ENCODE results near the gene ATL1. TPM values are rescaled to one million over a fixed set of nuclear protein-coding genes. Genes with fewer than 3 reads are reported as not detected.
"Not testable (repeated sequence)": the region's sequence is repeated elsewhere in the genome, so short reads cannot be mapped to it uniquely, and the experiment has no call there.

Gene ATL1
- total RNA-seq, 1 experiment from 2014 or later: 0.96 TPM

GRCh38 chr14:50534416-50534815, 25.5 kb upstream of the ATL1 start:
- no peak for DNase-seq (ENCODE audit: low read depth)

- DNase-seq (ENCODE audit: low read depth): no peak
These were observed 24.9 kb upstream of the ATL1 start for GRCh38 chr14:50534997-50535396.

- DNase-seq (ENCODE audit: low read depth): not testable (repeated sequence)
These were observed 21.9 kb upstream of the ATL1 start for GRCh38 chr14:50538034-50538433.

GRCh38 chr14:50539051-50539450, 20.9 kb upstream of the ATL1 start:
- DNase-seq (ENCODE audit: low read depth): no peak

- DNase-seq (ENCODE audit: low read depth): no peak
These were observed 18.8 kb upstream of the ATL1 start for GRCh38 chr14:50541159-50541567.

GRCh38 chr14:50542941-50543418, 17.0 kb upstream of the ATL1 start:
- peak; percentile 44 for DNase-seq (ENCODE audit: low read depth)

- DNase-seq (ENCODE audit: low read depth): no peak
These were observed 15.0 kb upstream of the ATL1 start for GRCh38 chr14:50544911-50545310.

- no peak for DNase-seq (ENCODE audit: low read depth)
These were observed 14.3 kb upstream of the ATL1 start for GRCh38 chr14:50545618-50546017.

GRCh38 chr14:50550294-50550693, 9.7 kb upstream of the ATL1 start:
- no peak for DNase-seq (ENCODE audit: low read depth)

- DNase-seq (ENCODE audit: low read depth): no peak
These were observed 8.1 kb upstream of the ATL1 start for GRCh38 chr14:50551877-50552276.

- DNase-seq (ENCODE audit: low read depth): not testable (repeated sequence)
These were observed 7.1 kb upstream of the ATL1 start for GRCh38 chr14:50552796-50553195.

GRCh38 chr14:50560931-50561285, 963 bp downstream of the ATL1 start:
- peak; percentile 36 for DNase-seq (ENCODE audit: low read depth)

GRCh38 chr14:50562841-50563240, 2.9 kb downstream of the ATL1 start:
- DNase-seq (ENCODE audit: low read depth): no peak

GRCh38 chr14:50569714-50570274, 9.8 kb downstream of the ATL1 start:
- DNase-seq (ENCODE audit: low read depth): no peak

GRCh38 chr14:50573862-50574261, 13.9 kb downstream of the ATL1 start:
- DNase-seq (ENCODE audit: low read depth): no peak

GRCh38 chr14:50575769-50576168, 15.8 kb downstream of the ATL1 start:
- no peak for DNase-seq (ENCODE audit: low read depth)

- DNase-seq (ENCODE audit: low read depth): no peak
These were observed 18.0 kb downstream of the ATL1 start for GRCh38 chr14:50577982-50578381.

GRCh38 chr14:50578433-50578832, 18.5 kb downstream of the ATL1 start:
- DNase-seq (ENCODE audit: low read depth): no peak

- DNase-seq (ENCODE audit: low read depth): no peak
These were observed 30.5 kb downstream of the ATL1 start for GRCh38 chr14:50590464-50590863.

GRCh38 chr14:50594577-50595316, 34.8 kb downstream of the ATL1 start:
- no peak for DNase-seq (ENCODE audit: low read depth)

GRCh38 chr14:50598765-50599164, 38.8 kb downstream of the ATL1 start:
- no peak for DNase-seq (ENCODE audit: low read depth)

GRCh38 chr14:50599700-50600444, 39.9 kb downstream of the ATL1 start:
- peak; percentile 31 for DNase-seq (ENCODE audit: low read depth)

- DNase-seq (ENCODE audit: low read depth): no peak
These were observed 40.9 kb downstream of the ATL1 start for GRCh38 chr14:50600849-50601248.
